Progenitor cell of endocrine pancreas (in vitro differentiated cells): ENCODE data around the gene SHKBP1. TPM values are rescaled to one million over a fixed set of nuclear protein-coding genes. Genes with fewer than 3 reads are reported as not detected.

Source experiments
- DNase-seq: peaks from one replicate; pipeline ENCODE4 v3.0.0; 2021; ENCODE audit warnings: low spot score; ENCODE audit not compliant: unreplicated experiment
- H3K27ac Mint-ChIP-seq: 2 replicates; pipeline ENCODE4 v1.8.0; 2021; ENCODE audit warnings: mild to moderate bottlenecking, moderate library complexity, mixed read lengths
- H3K27me3 Mint-ChIP-seq: 2 replicates; pipeline ENCODE4 v1.8.0; 2021; ENCODE audit warnings: mixed read lengths
- H3K36me3 Mint-ChIP-seq: 2 replicates; pipeline ENCODE4 v1.8.0; 2022; ENCODE audit warnings: mixed read lengths; ENCODE audit not compliant: insufficient read depth
- H3K4me1 Mint-ChIP-seq: 2 replicates; pipeline ENCODE4 v1.8.0; 2021; ENCODE audit warnings: low read depth, mixed read lengths
- H3K4me3 Mint-ChIP-seq: 2 replicates; pipeline ENCODE4 v1.8.0; 2021; ENCODE audit warnings: low read depth, mild to moderate bottlenecking, moderate library complexity, mixed read lengths
- H3K9me3 Mint-ChIP-seq: 2 replicates; pipeline ENCODE4 v1.8.0; 2021; ENCODE audit warnings: low read depth, mixed read lengths
- CTCF ChIP-seq: fragments of 200-600 bp; sonication (generic); IDR thresholded peaks from one replicate; pipeline ENCODE4 v1.5.0; 2021; ENCODE audit warnings: antibody characterized with exemption, mild to moderate bottlenecking; ENCODE audit not compliant: unreplicated experiment
- total RNA-seq: library from RNA; stranded (reverse); gene quantifications from 2 replicates; pipeline ENCODE4 v1.2.1, GENCODE V29; 2021

SHKBP1 gene
- total RNA-seq, 1 donor from 2014 or later = 114 TPM

GRCh38 chr19:40552848-40553247 is 23.8 kb upstream of the SHKBP1 start:
- DNase-seq = no peak
- H3K36me3 Mint-ChIP-seq = no peaks in the 10 kb centered on the region
- H3K27ac Mint-ChIP-seq = no peak overlapping the region
- peaks cover 5% of the 10 kb centered on the region for H3K4me1 Mint-ChIP-seq
- no peak for TF ChIP-seq CTCF
- H3K27me3 Mint-ChIP-seq = peaks cover 75% of the 10 kb centered on the region
- H3K9me3 Mint-ChIP-seq = no peaks in the 10 kb centered on the region
- no peak overlapping the region for H3K4me3 Mint-ChIP-seq

- Mint-ChIP-seq H3K27me3 (peaks cover 76% of the 10 kb centered on the region), H3K9me3 (no peaks in the 10 kb centered on the region), H3K27ac (no peak overlapping the region), H3K4me1 (peaks cover 2% of the 10 kb centered on the region), H3K36me3 (no peaks in the 10 kb centered on the region), H3K4me3 (no peak overlapping the region)
- TF ChIP-seq CTCF = no peak
- DNase-seq = no peak
Observed at GRCh38 chr19:40553885-40554857, 22.5 kb upstream of the SHKBP1 start.

GRCh38 chr19:40555978-40556689 is 20.5 kb upstream of the SHKBP1 start:
- Mint-ChIP-seq H3K4me1 (no peaks in the 10 kb centered on the region), H3K27ac (no peak overlapping the region), H3K36me3 (no peaks in the 10 kb centered on the region), H3K9me3 (no peaks in the 10 kb centered on the region), H3K27me3 (peaks cover 76% of the 10 kb centered on the region), H3K4me3 (no peak overlapping the region)
- DNase-seq = no peak
- no peak for TF ChIP-seq CTCF

GRCh38 chr19:40556953-40557530 is 19.6 kb upstream of the SHKBP1 start:
- H3K36me3 Mint-ChIP-seq = no peaks in the 10 kb centered on the region
- H3K4me3 Mint-ChIP-seq = no peak overlapping the region
- no peak for DNase-seq
- H3K4me1 Mint-ChIP-seq = no peaks in the 10 kb centered on the region
- no peaks in the 10 kb centered on the region for H3K9me3 Mint-ChIP-seq
- no peak for TF ChIP-seq CTCF
- H3K27ac Mint-ChIP-seq = peak overlapping the region; percentile 52
- peaks cover 80% of the 10 kb centered on the region for H3K27me3 Mint-ChIP-seq

- no peaks in the 10 kb centered on the region for H3K4me1 Mint-ChIP-seq
- H3K4me3 Mint-ChIP-seq = no peak overlapping the region
- H3K36me3 Mint-ChIP-seq = no peaks in the 10 kb centered on the region
- peaks cover 63% of the 10 kb centered on the region for H3K27me3 Mint-ChIP-seq
- H3K9me3 Mint-ChIP-seq = no peaks in the 10 kb centered on the region
- H3K27ac Mint-ChIP-seq = no peak overlapping the region
- no peak for DNase-seq
- no peak for TF ChIP-seq CTCF
Observed at GRCh38 chr19:40559394-40559793, 17.3 kb upstream of the SHKBP1 start.
